GM04504 (cell line): ENCODE data around the gene PTN.
A peak's percentile ranks its signal among the peaks of the same experiment; 100 is the strongest.
"Not testable (repeated sequence)": the region's sequence is repeated elsewhere in the genome, so short reads cannot be mapped to it uniquely, and the experiment has no call there.

ENCODE experiments used
- DNase-seq: peaks from one replicate; pipeline ENCODE4 v3.0.0-alpha.2; 2012; ENCODE audit warnings: low read depth

The PTN gene

DNA sequence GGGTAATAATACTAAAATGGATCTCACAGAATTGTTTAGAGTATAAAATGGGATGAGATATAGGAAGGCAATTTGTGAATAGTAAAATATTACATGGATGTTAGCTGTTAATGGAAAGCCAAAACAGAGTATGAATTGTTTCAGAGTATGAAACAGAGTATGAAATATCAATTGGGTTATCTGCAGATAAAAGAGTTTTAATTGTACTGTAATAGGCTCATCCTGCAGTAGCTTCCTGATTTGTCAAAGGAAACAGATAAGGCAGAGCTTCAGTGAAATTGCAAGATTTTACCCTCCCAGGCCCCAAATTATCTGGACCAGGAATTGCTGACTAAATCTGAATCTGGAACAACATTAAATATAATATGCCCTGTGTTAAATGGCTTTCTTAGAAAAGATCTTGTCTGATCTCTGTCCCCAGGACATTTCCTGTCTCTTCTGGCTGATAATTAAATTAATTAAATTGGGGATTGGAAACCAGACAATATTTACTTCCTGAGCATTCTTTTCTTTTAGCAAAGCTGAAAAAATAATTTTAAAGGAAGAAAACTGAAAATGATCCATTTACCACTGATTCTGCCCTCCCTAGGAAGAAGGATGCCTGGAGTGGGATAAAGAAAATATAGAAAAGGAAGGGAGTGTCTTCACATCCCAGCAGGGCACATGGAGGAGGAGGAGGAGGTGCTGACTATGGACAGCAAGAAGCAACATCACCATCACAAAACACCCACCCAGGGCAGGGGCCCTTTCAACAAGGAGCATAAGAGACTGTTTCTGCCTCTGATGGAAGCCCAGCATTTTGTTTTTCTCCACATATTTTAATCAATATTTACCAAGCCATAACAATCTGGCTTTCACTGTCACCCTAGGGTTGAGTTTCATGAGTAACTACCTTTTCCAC lies 18.5 kb downstream of the PTN start:
- no peak for DNase-seq

- no peak for DNase-seq
Observed at GRCh38 chr7:137316648-137317353, 26.7 kb downstream of the PTN start.

DNA sequence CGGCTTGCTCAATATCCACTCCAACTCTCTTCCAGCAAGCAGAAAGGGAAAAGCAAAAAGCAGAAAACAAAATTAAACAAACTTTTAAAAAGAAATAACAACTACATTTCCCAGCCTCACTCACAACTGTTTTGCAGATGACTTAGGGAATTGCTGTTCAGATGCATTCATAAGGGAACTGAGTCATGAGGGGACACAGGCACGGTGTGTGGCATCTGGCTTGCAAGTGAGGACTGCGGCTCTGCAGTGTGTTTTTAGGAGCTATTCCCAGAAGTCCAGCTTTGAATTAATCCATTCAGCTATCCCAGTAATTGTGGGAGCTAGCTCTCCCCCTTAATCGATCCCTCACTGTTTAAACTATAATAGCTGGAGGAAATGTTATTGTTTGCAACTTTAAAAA lies 30.3 kb downstream of the PTN start:
- DNase-seq = no peak

DNA sequence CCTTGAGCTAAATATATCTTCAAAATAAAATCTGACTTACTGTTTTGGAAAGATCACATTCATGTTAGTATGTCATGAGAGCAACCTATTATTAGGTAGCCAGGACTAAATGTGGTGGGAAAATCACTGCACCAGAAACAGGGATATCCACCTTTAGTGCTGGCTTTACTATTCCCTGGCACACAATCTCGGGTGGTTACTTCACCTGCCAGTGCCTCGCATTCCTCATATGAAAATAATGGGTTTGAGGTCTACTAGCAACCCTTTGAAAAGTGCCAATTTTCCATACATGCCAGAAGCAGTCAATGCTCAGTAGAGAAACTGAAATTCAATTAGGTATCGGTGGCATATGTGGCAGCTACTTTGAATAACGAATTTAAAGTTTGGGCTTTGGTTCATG lies 36.8 kb downstream of the PTN start:
- no peak for DNase-seq

- DNase-seq = no peak
Observed at GRCh38 chr7:137305901-137306621, 37.5 kb downstream of the PTN start.

- DNase-seq = no peak
Observed at GRCh38 chr7:137304624-137305235, 38.8 kb downstream of the PTN start.

DNA sequence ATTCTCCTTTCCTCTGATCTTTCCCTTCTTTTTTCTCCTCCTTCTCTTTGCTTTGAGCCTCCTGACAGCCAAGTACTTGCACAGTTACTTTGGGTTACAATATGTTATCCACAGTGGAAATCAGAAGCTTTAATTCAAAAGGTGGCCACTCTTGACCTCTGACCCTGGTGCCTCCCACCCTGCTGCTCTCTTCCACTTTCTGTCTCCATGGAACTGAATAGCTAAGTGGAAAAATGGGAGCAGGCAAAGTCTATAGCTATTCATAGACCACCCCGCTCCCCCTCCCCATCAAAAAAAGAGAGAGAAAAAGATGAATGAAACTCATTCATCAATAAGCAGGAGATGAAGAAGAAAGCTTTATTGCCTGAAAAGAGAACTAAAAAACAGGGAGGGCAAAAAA lies 39.4 kb downstream of the PTN start:
- DNase-seq = no peak

DNA sequence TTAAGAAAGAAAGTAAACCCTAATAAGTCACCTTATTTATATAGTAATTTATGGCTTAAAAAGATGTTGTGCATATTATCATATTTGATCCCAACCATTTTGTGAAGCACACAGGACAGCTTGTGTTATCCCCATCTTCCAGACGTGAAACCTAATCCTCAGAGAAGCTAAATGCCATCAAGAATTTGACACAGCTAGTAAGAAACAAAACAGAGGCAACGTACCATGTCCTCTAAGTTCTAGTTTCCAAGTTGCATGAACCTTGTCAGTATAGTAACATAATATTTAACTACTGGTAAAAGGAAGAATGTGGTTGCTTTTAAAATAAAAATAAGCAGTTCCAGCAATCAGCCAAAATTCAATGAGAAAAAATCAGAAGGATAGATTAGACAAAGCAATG lies 41.5 kb downstream of the PTN start:
- no peak for DNase-seq

- no peak for DNase-seq
Observed at GRCh38 chr7:137298464-137298794, 45.1 kb downstream of the PTN start.

DNA sequence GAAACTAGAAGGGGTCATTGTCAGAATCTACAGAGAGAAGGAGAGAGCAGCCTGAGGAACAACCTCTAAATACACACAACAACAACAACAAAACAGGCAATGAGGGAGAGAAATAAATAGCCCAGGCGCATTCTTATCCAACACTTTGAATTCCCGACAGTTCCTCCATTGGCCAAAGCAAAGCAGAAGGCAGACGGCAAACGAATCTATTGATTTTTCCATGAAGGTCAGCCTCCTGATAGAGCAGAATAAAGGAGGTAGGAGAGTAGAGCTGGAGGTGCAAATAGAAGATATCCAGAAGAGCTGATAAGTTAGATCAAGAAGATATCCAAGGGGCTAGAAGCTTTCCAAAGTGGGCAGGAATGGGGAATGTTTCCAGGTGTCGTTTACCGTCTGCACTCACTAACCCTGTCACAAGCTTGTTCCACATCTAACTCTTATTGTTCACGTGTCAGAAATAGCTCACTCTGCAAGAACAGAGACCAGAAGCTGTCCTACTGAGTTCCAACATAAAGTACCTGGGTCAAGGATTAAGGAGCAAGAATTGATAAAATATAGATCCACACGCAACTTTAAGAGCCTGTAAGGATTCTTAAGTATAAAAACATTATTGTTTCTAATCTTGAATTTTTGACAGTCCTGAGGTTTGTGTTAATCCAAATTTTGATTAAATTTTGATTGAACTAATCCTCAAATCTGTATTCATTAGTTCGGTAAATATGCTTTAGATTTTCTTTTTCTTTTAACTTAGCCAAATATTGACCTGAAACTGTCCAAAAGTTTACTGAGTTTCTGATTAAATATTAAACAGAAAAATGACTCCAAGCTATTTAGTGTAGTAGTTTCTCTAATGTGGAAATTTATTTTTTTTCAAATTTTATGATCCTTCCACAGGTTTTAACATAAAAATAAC lies 45.7 kb downstream of the PTN start:
- no peak for DNase-seq

- no peak for DNase-seq
Observed at GRCh38 chr7:137296576-137296975, 47.0 kb downstream of the PTN start.

GRCh38 chr7:137295739-137296324 lies 47.7 kb downstream of the PTN start:
- DNase-seq = no peak

GRCh38 chr7:137289101-137289500 lies 54.4 kb downstream of the PTN start:
- no peak for DNase-seq

GRCh38 chr7:137287651-137288258 lies 55.8 kb downstream of the PTN start:
- DNase-seq = no peak

DNA sequence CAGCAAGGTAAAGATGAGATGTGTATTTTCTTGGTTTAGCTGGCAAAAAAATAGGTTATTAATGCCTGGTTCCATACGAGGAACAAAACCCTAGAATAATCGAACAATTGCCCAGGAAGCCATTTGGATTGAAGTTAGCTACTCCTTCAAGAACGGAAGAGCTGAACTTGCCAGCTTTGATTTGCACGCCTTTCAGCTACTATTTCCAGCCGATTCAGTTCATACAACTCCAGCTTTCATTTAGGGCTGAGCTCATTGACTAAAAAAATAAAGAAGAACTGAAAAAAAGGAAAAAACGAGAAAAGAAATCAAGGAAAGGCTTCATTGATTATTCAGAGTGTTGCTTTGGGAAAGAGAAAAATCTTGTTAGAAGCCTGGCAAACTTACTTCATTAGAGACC lies 60.4 kb downstream of the PTN start:
- no peak for DNase-seq

DNA sequence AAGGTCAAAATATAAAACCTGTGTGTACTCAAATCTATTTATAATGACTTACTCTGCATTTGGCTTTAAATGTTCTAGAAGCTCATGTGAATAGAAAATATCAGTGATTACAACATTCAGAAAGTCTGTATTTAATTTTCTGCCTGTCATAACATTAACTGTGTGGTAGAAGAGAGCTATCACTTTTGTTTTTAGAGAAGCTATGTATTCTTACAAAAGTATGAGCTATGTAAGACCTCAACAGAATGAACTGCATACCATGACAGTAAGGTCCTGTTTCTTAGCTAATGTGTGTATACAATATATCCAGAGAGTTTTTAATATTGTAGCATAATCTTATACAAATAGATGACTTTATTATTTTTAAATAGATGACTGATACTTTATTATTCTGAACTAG lies 61.5 kb downstream of the PTN start:
- peak; percentile 1 for DNase-seq

GRCh38 chr7:137276189-137276588 lies 67.3 kb downstream of the PTN start:
- DNase-seq = no peak

GRCh38 chr7:137272249-137272648 lies 71.3 kb downstream of the PTN start:
- no peak for DNase-seq

DNA sequence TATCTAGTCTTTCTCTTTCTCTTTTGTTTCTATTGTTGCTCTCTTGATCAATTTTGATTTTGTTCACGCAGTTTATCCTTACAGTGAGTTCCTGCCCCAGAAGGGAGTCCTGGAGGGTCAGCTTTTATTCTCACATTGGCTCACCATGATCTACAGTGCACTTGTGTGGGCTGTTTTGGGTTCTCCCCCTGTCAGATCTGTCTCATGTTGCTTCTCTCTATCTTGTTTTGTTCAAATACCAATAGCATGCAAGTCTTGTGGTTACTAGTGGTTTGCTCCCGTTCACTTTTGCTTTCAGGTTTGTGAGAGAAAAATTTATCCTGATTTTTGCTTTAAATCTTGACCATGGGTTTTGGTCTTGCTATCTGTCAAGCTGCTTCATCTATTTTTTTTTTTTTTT lies 74.3 kb downstream of the PTN start:
- DNase-seq = no peak

DNA sequence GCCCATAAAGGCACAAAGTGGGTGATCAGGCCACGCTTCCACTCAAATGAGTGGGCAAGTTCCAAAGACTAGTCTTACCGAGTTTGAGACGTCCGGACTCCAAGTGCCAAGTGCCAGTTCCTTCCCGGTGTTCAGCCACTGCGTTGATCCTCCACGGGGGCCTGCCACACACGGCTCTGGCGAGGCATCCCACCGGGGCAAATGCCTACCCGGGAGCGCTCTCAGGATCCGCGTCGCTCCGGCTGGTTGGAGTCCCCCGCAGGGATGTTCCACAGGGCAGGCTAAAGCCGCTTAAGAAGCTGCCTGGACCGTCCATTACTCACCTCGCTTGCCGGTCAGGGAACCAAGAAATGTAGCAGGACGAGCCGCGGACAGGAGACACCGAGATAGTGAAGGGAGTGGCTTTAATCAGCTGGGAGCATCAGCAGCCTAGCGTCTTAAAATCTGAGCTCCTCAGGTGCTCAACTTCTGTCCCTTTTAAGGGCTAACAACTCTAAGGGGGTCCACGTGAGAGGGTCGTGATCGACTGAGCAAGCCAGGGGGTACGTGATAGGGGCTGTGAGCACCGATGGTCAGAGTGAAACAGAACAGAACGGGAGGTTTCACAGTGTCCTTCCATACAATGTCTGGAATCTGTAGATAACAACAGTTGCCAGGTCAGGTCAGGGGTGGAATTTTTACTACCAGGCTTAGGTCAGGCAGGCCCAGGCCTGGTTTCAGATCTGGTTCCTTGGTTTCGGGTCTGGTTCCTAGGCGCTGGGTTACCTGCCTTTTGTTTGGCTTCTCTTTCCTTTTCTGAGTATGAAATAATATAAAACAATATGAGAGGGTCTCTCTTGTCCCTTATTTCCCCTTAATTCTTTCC lies 75.3 kb downstream of the PTN start:
- not testable (repeated sequence) for DNase-seq
